Subcutaneous abdominal adipose tissue (tissue), 5 donors: ENCODE results near the gene KRT20.

Experiments used
- H3K27ac ChIP-seq: one replicate; pipeline ENCODE4 v1.7.0; 2013; ENCODE audit warnings: low read depth, mild to moderate bottlenecking, inconsistent platforms, low read length, moderate library complexity
- H3K27me3 ChIP-seq, 5 donors: one replicate each; pipeline ENCODE4 v1.7.0; 2013; ENCODE audit warnings: low read length in 5 of 5, inconsistent platforms in 1 of 5; ENCODE audit not compliant: control insufficient read depth in 5 of 5, insufficient read depth in 4 of 5
- H3K36me3 ChIP-seq, 5 donors: one replicate each; pipeline ENCODE4 v1.7.0; 2013; ENCODE audit warnings: low read length in 5 of 5; ENCODE audit not compliant: control insufficient read depth in 5 of 5, insufficient read depth in 5 of 5
- H3K4me1 ChIP-seq, 5 donors: one replicate each; pipeline ENCODE4 v1.7.0; 2013; ENCODE audit warnings: low read length in 5 of 5, mild to moderate bottlenecking in 3 of 5, moderate library complexity in 1 of 5; ENCODE audit not compliant: control insufficient read depth in 5 of 5, insufficient read depth in 5 of 5
- H3K4me3 ChIP-seq, 5 donors: one replicate each; pipeline ENCODE4 v1.7.0; 2013; ENCODE audit warnings: low read length in 5 of 5, low read depth in 1 of 5
- H3K9ac ChIP-seq, 5 donors: one replicate each; pipeline ENCODE4 v1.7.0; 2013; ENCODE audit warnings: low read length in 5 of 5, mild to moderate bottlenecking in 4 of 5, moderate library complexity in 3 of 5
- H3K9me3 ChIP-seq, 5 donors: one replicate each; pipeline ENCODE4 v1.7.0; 2013; ENCODE audit warnings: low read length in 5 of 5; ENCODE audit not compliant: control insufficient read depth in 5 of 5
- donor health status: healthy.
- donor health status: healthy.
- donor health status: healthy.
- donor health status: healthy.
- donor health status: healthy.

KRT20 gene

DNA sequence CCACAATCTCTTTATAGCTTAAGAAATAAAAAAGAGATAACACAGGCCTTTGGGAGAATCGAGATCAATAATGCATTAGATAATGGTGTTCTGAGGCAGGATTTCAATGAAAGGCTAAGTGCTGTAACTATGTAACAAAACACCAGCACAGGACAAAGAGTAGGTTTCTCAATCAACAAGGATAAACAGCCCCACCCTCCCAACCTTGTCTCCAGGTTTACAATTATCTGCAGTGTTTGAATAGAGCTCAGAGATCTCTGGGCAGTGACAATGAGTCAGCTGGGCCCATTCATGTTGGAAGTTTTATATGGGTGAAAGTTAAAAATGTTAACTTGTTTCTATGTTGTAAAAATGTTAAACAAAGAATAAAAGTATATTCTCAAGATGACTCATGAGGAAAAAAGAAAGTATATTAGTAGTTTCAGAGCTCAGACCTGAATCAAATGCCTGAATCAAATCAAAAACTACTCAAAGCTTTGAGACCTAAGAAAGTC, 17.0 kb upstream of the KRT20 start:
- H3K27me3 ChIP-seq: peaks cover 0 to 13% (median 9%) of the 10 kb centered on the region in 5 donors
- no peak overlapping the region for H3K9ac ChIP-seq
- H3K4me1 ChIP-seq: no peaks in the 10 kb centered on the region
- no peaks in the 10 kb centered on the region for H3K9me3 ChIP-seq
- H3K27ac ChIP-seq: no peak overlapping the region
- H3K36me3 ChIP-seq: no peaks in the 10 kb centered on the region
- H3K4me3 ChIP-seq: no peak overlapping the region

- Histone ChIP-seq H3K27me3 (peaks cover 0 to 13% (median 6%) of the 10 kb centered on the region in 5 donors), H3K27ac (no peak overlapping the region), H3K9ac (no peak overlapping the region), H3K9me3 (no peaks in the 10 kb centered on the region), H3K4me3 (no peak overlapping the region), H3K4me1 (no peaks in the 10 kb centered on the region), H3K36me3 (no peaks in the 10 kb centered on the region)
These were observed 15.8 kb upstream of the KRT20 start for GRCh38 chr17:40900809-40901356.

- H3K4me3 ChIP-seq: no peak overlapping the region
- H3K9me3 ChIP-seq: no peaks in the 10 kb centered on the region
- H3K9ac ChIP-seq: no peak overlapping the region
- H3K4me1 ChIP-seq: peaks cover 0 to 3% (median 0%) of the 10 kb centered on the region in 5 donors
- no peak overlapping the region for H3K27ac ChIP-seq
- H3K36me3 ChIP-seq: no peaks in the 10 kb centered on the region
- peaks cover 2 to 7% (median 4%) of the 10 kb centered on the region in 5 donors for H3K27me3 ChIP-seq
These were observed 11.9 kb upstream of the KRT20 start for GRCh38 chr17:40896916-40897455.

GRCh38 chr17:40895106-40895730, 10.2 kb upstream of the KRT20 start:
- Histone ChIP-seq H3K4me3 (no peak overlapping the region), H3K9me3 (no peaks in the 10 kb centered on the region), H3K36me3 (no peaks in the 10 kb centered on the region), H3K4me1 (peaks cover 0 to 3% (median 0%) of the 10 kb centered on the region in 5 donors), H3K27ac (no peak overlapping the region), H3K9ac (no peak overlapping the region), H3K27me3 (peaks cover 2 to 4% (median 4%) of the 10 kb centered on the region in 5 donors)

- Histone ChIP-seq H3K27ac (no peak overlapping the region), H3K4me1 (no peaks in the 10 kb centered on the region), H3K27me3 (peaks cover 0 to 9% (median 0%) of the 10 kb centered on the region in 5 donors), H3K36me3 (no peaks in the 10 kb centered on the region), H3K9ac (no peak overlapping the region), H3K4me3 (no peak overlapping the region), H3K9me3 (no peaks in the 10 kb centered on the region)
These were observed 3.2 kb upstream of the KRT20 start for GRCh38 chr17:40888196-40888720.

DNA sequence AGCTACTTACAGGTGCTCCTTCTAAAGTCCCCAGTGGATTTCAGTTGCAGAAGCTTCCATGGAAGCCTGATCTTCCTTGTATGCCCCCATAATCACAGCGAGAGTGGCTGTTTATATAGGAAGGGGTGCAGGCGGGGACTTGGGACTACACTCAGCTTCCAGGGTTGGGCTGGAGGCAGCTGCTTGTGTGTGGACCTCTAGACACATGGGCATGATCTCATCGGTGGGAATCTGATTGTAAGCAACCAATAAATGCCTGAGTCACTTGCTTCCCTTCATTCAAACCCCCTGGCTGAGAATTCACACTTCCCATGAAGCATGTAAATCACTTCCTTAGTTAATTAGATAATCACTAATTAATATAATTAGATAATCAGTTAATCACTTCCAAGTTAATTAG, 1.0 kb upstream of the KRT20 start:
- Histone ChIP-seq H3K9me3 (no peaks in the 10 kb centered on the region), H3K4me3 (no peak overlapping the region), H3K4me1 (no peaks in the 10 kb centered on the region), H3K9ac (no peak overlapping the region), H3K27me3 (peaks cover 0 to 7% (median 0%) of the 10 kb centered on the region in 5 donors), H3K27ac (no peak overlapping the region), H3K36me3 (no peaks in the 10 kb centered on the region)

- Histone ChIP-seq H3K4me1 (no peaks in the 10 kb centered on the region), H3K27me3 (peaks cover 0 to 6% (median 0%) of the 10 kb centered on the region in 5 donors), H3K27ac (no peak overlapping the region), H3K36me3 (no peaks in the 10 kb centered on the region), H3K4me3 (no peak overlapping the region), H3K9ac (no peak overlapping the region), H3K9me3 (no peaks in the 10 kb centered on the region)
These were observed 1.3 kb downstream of the KRT20 start for GRCh38 chr17:40883626-40884334.

DNA sequence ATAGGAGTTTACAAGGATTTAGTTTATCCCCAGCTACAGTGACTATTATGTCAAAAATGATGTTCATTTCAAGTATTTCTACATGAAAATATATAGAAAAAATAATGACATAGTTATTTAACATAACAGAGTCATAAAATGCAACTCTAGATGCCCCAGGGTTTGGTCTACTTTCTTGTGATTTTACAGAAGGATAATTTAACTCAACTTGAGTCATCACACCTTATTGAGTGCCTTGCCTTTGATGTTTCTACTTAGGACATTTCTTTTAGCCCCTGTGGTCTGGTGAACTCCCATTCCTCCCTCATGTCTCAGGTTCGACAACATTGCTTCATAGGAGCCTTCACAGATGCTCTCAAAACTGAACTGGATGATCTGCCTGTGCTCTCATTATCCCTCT, 2.0 kb downstream of the KRT20 start:
- no peak overlapping the region for H3K27ac ChIP-seq
- H3K36me3 ChIP-seq: no peaks in the 10 kb centered on the region
- H3K4me3 ChIP-seq: no peak overlapping the region
- H3K4me1 ChIP-seq: no peaks in the 10 kb centered on the region
- no peak overlapping the region for H3K9ac ChIP-seq
- no peaks in the 10 kb centered on the region for H3K9me3 ChIP-seq
- H3K27me3 ChIP-seq: peaks cover 0 to 6% (median 0%) of the 10 kb centered on the region in 5 donors

DNA sequence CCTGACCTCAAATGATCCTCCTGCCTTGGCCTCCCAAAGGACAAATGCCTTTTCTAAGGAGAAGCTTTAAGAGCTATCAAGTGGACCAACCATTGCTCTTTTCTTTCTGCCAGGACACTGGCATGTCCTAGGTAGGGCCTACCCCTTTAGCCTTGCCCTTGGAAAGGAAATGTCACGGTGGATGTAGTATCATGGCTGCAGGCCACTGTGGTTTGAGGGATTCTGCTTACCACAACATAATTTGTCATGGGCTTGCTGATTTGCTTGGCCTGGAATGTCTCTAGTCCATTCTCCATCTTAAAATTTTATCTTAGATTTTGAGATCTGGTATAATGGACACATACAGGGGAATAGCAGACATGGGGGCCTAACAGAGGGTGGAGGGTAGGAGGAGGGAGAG, 6.0 kb downstream of the KRT20 start:
- H3K9ac ChIP-seq: no peak overlapping the region
- H3K27ac ChIP-seq: no peak overlapping the region
- no peaks in the 10 kb centered on the region for H3K27me3 ChIP-seq
- H3K36me3 ChIP-seq: no peaks in the 10 kb centered on the region
- no peak overlapping the region for H3K4me3 ChIP-seq
- H3K4me1 ChIP-seq: no peaks in the 10 kb centered on the region
- H3K9me3 ChIP-seq: no peaks in the 10 kb centered on the region

DNA sequence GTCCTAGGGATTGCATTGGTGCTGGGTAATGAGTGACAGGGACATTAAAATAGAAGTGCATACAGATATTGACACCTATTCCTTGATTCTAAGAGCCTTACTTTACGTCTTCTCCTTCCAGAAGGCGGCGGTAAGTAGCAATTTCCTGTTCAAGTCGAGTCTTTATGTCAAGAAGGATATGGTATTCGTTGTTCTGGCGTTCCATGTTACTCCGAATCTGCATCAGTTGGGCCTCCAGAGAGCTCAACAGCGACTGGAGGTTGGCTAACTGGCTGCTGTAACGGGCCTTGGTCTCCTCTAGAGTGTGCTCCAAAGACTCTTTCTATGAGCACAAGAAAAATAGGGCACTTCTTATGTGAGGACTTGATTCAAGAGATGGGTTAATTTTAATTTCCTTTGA, 7.0 kb downstream of the KRT20 start:
- Histone ChIP-seq H3K4me1 (no peaks in the 10 kb centered on the region), H3K4me3 (no peak overlapping the region), H3K9me3 (no peaks in the 10 kb centered on the region), H3K9ac (no peak overlapping the region), H3K27ac (no peak overlapping the region), H3K27me3 (no peaks in the 10 kb centered on the region), H3K36me3 (no peaks in the 10 kb centered on the region)
